Left forelimb (tissue), 1 donor: ENCODE measurements around the gene RPS5.
A peak's percentile ranks its signal among the peaks of the same experiment; 100 is the strongest.
"Not testable (repeated sequence)": the region's sequence is repeated elsewhere in the genome, so short reads cannot be mapped to it uniquely, and the experiment has no call there.

Source experiments
- DNase-seq: peaks from one replicate; pipeline ENCODE4 v3.0.0-alpha.2; 2018; ENCODE audit warnings: low spot score

Gene RPS5

DNA sequence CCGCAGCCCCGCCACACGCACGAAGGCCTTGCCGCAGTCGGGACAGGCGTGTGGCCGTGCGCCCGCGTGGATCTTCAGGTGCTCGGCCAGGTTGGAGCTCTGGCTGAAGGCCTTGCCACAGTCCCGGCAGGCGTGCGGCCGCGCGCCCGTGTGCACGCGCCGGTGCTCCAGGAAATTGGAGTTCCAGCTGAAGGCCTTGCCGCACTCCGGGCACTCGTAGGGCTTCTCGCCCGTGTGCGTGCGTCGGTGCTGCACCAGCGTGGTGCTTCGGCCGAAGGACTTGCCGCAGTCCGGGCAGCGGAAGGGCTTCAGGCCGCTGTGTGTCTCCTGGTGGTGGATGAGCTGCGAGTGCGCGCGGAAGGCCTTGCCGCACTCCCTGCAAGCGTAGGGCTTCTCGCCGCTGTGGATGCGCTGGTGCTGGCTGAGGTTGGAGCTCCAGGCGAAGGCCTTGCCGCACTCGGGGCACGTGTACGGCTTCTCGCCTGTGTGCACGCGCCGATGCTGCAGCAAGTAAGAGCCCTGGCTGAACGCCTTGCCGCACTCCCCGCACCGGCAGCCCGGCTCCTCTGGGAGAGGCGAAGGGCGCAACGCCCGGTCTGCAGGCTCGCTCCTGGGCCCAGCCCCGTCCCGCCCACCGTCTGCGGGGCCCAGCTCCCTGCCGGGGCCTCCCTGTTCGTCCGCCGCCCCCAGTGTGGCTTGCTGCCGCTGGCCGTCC lies 30.1 kb upstream of the RPS5 start:
- DNase-seq, result peak; percentile 71

DNA sequence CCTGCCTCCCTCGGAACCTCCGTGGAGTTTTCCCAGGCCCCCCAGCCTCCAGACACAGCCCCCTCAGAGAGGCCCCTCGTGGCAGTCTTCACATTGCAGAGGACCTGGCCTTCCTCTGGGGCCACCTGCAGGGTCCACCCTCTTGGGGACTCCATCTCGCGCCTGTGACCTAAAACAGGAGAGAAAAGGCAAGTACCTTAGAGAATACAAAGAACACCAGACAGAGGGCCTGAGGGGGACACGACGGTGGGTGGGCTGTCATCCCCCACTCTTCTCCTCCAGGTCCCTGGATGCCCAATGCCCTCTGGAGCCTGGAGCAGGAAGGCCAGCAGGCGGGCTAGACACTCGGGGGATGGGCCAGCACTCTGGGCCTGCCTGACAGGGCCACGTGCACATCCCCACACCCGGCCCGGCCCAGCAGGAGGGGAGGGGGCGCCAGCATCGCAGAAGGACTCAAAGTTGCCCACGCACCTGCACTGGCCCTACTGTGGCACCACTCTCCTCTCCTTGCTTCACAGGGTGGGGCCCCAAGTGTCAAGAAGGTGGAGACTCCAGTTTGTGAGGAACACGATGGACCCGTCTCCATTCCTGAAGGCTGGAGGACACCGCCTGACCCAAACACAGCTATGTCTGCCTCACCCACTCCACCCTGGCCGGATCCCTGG lies 29.5 kb upstream of the RPS5 start:
- DNase-seq, result peak; percentile 34

DNA sequence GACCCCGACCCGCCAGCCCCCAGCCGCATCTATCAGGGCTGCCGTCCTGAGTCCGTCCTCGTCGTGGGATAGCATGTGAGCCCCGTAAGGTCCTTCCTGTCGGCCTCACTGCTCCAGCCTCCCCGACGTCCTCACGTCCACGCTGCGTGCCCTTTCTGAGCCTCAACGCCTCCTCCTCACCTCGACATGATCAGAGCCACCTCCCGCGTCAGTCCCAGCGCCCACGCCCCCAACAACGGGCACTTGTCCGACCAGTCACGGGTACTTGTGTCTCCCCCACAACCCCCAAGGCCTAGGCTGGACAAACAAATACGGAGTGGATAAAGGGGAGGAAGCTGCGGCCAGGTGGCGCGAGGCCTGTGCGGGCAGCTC lies 25.2 kb upstream of the RPS5 start:
- no peak for DNase-seq

DNA sequence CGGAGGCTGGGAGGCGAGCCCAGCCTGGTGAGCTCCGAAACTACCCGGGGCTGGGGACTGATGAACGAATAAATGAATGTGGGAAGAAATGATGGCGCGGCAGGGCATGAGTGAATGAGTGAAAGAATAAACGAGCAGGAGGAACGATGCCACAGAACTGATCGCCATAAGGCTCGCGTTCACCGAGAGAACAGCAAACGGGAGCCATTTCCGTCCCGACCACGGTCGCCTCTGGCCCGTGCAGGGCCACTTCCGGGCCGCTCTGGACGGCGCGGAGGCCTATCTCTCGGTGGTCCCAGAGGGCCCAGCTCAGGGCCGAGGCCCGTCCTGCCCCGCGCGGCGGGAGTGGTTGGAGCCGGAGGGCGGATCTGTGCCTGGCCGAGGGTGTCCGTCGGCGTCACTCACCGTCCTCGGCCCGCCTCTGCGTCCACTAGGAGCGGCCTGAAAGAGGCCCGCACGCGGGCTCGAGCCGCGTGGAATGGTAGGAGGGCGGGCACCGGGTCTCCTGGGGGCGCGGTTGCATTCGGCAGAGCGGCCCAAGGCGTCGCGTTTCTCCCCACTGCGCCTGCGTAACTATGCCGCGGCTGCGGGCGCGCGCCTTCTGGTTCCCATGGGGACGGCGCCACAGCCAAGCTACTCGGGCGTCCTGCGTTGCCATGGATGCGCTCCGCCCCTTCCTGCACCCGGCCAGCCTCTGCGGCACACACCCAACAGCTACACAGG lies 24.6 kb upstream of the RPS5 start, which contains the start of gene ZNF497:
TSS of gene ZNF497 (minus strand) at position 480 of the 723 bp plus-strand sequence. CDS start 5,116 bp downstream, outside the sequence.
- DNase-seq, result peak; percentile 98

DNA sequence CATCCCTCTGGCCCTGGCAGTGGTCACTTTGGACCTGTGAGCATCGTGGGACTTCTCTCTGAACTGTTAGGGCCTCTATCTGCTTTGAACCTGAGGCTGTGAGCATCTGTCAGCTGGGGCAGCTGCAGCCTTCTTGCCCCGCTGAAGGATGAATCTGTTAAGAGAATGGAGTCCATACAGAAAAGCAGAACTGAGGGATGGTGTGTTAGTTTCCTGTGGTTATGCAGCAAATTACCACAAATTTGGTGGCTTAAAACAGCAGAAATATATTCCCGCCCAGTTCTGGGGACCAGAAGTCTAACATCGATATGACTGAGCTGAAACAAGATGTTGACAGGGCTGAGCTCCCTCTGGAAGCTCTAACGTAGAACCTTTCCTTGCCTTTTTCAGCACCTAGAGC lies 22.9 kb upstream of the RPS5 start:
- DNase-seq, result peak; percentile 9

DNA sequence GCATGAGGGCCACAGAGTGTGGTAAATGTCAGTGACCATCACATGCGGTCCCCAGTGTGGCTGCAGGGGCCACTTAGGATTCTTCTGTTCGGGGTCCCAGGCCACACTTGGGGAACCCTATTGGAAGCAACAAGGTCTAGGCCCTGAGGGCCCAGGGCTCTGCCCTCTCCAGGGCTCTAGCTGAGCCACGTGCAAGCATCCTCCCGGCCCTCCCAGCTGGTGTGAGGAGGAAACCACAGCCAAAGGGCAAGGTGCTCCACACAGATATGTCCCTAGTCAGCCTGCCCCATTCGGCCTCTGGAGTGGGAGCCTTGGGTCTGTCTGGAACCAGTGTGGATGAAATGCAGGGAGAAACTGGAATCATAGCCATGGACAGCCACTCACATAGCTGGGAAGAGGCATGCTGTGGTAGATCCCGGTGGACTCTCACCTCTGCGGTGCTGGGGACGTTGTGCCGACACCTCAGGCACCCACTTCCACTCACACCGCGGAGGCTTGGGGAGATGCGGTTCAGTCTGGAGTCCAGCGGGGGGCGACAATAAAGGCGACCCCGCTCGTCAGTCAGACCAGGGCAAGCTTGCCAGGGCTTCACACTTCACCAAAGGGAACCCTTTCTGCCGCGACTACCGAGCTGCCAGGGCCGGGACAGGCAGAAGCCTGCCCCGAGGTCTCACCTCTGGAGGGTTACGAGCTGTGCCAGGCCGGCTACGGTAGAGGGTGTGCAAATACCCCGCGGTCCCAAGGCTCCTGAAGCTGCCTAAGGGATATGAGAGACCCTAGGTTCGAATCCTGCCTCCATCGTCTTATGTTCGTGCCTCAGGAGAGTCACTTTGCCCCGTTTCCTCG lies 20.3 kb upstream of the RPS5 start:
- peak; percentile 36 for DNase-seq

DNA sequence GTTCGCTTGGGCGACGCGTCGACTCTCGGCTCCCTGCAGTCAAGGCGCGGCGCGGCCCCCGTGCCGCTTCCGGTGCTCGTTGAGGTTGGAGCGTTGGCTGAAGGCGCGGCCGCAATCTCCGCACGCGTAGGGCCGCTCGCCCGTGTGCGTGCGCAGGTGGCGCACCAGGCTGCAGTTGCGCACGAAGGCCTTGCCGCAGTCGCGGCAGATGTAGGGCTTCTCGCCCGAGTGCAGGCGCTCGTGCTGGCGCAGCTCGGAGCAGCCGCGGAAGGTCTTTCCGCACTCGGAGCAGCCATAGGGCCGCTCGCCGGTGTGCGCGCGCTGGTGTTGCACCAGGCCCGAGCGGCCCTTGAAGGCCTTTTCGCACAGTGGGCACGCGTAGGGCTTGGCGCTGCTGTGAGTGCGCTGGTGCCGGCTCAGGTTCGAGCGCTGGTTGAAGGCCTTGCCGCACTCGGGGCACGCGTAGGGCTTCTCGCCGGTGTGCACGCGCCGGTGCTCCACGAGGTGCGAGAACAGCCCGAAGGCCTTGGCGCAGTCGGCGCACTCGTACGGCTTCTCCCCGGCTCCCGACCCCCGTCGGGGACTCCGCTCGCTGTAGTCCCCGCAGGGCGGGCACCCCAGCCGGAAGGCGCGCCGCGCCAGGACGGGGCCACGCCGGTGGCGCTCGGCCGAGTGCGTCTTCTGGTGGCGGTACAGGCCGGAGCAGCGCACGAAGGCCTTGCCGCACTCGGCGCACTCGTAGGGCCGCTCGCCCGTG lies 19.2 kb upstream of the RPS5 start:
- no peak for DNase-seq

DNA sequence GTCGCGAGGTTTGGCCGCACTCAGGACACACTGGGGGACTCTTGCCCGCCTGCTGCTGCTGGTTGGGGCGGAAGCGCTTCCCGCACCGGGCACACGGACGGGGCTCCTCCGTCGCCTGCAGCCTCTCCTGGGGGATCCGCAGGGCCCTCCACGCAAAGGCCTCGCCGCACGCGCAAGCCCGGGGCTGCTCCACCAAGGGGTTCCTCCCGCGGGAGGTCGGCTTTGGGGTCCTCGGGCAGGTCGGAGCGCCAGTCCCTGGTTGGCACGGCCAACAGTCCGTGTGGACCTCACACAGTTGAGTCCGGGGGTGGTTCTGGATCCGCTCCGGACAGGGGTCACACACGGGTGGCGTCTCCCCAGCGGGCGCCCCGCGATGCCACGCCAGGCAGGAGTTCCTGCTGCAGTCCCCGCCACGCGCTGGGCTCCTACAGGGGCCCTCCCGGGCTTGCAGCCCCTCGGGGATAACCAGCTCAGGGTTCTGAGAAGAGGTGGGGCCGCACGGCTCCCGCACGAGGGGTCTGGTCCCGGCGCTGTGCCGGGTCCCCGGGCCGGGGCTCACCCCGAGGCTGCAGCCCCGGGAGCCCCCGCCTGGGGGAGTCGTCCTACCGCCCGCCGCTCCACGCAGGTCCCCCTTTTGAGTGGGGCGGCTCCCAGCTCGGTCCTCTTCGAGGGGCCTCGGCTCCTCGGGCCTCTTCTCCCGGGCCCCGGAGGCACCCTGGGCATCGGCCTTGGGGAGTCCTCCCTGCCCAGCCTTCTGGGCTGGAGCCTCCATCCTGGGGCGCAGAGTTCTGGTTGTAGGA lies 18.3 kb upstream of the RPS5 start:
- peak; percentile 66 for DNase-seq

DNA sequence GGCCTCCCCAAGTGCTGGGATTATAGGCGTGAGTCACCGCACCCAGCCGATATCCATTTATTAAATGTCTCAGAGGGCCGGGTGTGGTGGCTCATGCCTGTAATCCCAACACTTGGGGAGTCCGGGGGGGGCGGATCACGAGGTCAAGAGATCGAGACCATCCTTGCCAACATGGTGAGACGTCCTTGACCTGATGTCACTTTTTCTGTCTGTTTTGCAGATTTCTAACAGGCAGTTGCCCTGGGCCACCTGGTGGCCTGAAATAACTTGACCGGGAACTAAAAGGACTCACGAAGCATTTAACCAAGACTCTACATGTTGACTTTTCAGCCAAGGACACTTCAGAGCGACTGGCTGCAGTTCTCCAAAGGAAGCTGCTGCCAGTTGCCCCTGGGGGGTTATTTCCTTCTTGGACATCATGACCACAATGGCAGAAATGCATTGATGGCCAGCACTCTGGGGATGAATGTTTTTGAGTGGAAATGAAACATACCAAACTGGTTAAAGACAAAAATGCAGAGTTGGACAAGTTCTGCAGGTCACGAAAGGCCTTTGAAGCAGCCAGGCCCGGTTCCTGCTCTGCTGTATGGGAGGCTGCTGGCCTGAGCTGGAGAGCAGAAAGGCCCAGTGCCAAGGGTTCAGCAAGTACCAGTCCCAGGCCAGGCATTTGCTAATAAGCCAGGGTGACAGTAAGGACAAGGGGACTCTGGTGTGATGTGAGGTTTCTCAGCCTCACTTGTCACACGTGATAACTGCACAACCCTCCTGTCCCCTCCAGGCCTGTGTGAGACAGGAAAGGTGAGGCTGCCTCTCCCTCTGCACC lies 14.5 kb upstream of the RPS5 start:
- DNase-seq, result no peak

DNA sequence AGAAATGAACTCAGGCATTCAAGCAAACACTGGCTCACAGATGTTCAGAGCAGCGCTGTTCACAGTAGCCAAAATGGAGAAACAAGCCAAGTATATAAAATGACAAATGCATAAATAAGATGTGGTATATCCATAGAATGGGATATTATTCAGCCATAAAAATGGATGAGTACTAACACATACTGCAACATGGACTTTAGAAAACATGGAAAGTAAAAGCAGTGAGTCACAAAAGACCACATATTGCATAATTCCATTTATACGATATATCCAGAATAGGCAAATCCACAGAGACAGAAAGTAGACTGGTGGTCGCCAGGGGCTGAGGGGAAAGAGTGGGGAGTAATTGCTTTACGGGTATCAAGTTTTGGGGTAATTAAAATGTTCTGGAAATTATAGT lies 12.9 kb upstream of the RPS5 start:
- no peak for DNase-seq

DNA sequence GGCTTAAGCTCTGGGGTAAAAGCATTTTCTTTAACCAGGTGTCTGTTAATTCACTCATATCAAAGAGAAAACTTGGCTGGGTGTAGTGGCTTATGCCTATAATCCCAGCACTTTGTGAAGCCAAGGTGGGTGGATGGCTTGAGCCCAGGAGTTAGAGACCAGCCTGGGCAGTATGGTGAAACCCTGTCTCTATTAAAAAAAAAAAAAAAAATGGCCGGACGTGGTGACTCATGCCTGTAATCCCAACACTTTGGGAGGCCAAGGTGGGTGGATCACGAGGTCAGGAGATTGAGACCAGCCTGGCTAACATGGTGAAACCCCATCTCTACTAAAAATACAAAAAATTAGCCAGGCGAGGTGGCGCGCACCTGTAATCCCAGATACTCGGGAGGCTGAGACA lies 10.3 kb upstream of the RPS5 start:
- DNase-seq, result not testable (repeated sequence)

DNA sequence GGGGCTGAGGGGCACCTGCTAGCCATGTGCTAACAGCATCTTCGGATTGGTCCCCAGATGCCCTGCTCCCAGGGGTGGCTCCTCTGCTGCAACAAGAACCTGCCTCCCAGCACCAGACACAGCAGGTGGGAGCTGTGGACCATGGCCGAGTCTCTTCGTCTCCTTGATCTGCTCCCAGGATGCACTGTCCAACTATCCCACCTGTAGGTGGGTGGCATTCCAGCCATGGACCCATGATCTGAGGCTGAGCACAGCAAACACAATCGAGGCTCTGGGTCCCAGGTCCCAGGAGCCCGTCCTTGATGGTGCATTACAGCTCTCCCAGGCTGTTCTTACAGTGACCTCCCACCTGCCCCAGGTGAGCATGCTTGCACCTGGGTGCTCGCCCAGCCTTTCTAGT lies 7.8 kb upstream of the RPS5 start:
- DNase-seq, result peak; percentile 51

DNA sequence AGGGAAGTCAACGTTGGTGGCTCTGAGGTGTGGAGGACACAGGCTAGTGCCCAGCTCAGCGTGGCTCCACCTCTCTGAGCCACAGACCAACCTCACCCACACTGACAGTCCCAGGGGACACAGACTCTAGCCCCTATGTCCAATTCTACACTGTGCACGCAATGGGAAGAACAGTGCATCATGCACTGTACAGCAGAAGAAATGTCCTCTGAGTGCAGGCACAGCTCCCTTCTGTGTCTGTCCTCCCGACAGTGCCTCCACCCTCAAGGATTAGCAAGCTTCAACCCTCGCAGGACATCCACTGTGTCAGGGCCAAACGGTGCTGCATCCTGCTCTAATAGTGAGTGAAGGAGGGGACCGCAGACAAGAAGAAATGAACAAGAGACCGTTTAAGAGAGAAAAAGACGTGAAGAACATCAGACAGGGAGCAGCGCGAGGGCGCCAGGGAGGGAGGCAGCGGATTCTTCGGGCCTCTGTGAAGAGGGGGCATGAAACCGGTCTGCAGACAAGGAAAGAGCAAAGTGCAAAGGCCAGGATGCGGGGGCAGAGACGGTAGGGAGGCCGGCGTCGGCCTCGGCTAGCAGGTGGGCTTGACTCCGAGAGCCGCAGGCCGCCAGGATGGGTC lies 6.9 kb upstream of the RPS5 start:
- DNase-seq, result no peak

DNA sequence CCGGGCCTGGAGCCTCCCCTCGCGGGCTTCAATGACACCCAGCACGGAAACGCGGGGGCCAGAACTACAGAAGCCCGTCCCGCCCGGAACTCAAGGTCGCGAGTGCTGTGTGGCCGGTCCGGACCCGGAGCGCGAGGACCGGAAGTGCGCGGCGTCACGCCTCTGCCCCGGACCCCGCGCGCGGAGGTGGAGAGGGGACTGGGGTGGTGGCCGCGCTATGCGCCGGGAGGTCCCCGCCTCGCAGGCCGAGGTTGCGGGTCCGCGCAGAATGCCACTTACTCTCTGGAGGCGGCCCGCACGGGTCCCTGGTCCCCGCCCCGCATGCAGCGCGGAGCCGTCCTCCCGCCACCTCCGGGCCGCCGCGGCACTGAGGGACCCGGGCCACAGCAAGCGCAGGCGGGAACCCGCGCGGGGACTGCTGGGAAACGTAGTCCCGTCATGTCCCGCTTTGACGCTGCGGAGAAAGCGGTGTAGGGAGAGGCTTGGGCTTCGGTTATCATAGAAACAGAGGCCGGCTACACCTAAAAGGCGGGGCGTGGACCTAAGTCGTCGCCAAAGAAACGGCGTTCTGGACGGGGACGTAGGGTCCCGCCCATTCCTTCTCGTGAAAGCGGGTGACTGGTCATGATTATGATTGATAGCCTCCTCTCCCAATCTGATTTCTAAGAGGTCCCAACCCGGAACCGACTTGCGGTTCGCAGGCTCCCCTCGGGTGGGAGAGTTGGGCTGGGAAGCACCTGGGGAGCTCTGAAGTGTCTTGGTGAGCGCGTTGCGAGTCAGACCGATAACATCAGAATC lies 6.2 kb upstream of the RPS5 start, which contains the start of gene ZNF837:
TSS of gene ZNF837 (minus strand) at position 369 of the 798 bp plus-strand sequence. CDS start 11,698 bp downstream, outside the sequence.
- DNase-seq, result peak; percentile 97

DNA sequence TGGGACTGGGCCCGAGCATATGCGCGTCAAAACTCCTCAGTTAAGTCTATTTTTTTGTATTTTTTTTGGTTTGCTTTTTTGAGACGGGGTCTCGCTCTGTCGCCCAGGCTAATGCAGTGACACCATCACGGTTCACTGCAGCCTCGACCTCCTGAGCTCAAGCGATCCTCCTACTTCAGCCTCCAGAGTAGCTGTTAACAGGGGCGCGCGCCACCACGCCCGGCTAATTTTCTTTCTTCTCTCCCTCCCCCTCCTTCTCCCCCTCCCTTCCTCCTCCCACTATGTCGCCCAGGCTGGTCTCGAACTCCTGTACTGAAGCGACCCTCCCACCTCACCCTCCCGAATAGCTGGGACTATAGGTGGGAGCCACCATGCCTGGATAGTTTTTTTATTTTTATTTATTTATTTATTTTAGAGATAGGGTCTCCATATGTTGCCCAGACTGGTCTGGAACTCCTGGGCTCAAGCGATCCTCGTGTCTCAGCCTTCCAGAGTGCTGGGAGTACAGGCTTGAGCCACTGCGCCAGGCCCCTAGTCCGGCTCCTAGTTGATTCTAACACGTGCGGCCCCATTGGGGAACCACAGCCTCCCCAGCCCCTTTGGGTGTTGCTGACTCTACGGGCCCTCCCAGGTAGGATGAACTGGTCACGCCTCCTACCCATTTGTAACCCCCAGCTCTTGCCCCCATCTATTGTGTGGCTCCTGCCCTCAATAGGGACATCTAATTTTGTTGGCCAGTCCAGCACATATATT lies 5.4 kb upstream of the RPS5 start:
- no peak for DNase-seq

DNA sequence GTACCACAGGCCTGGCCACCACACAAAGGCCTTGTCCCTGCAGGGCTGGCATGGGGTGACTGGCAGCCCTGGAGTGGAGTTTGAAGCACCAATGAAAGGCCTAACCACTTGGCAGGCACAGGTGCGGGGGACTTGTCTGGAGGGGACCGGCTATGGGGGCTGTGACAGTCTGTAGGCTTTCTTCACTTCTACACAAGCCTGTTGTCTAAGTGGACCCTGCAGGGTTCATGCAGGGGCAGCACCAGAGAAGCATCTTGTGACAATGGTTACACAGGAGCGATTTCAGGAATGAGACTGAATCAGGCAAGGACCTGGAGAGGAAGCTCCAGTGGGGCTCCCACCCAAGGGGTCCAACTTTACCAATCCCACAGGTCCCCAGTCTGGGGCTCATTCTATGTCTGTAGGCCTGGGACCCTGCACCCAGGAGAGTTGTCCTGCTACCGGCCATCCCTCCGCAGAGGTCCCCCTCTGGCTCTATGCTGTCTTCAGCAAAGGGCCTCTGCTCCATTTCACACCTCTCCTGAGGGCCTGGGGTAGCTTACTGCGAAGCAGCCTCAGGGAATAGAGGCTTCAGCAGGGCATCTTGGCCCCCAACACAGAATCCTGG lies 4.0 kb upstream of the RPS5 start:
- DNase-seq, result peak; percentile 49

DNA sequence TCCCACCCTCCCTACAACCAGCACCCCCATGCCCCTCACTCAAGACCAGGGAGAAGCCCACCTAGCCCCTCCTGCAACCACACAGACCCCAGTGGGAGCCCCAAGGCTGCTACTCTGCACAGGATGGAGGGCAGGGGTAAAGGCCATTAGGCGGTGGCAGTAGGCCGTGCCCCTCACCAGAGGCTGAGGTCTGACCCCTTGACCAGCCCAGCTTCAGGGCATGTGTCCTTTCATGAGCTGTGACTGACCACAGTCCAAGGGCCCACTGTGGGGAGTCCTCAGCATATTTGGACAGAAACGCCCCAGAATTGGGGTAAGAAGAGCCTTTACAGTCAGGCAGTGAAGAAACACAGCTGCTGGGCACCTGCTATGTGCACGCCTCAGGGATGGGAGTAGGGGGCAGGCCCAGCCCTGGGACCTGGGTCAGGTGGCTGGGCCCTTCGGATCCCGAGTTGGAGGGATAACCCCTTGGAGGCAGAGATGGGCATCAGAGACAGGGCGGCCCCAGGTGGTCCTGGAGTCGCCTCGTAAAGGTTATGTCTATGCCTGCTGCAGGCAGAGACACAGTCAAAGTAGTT lies 1.7 kb upstream of the RPS5 start:
- peak; percentile 40 for DNase-seq
